ENCODE results near the gene PIM3. TPM values are rescaled to one million over a fixed set of nuclear protein-coding genes. Genes with fewer than 3 reads are reported as not detected.

Gene PIM3
- total RNA-seq, 1 donor from 2014 or later: 94.7 TPM

DNA sequence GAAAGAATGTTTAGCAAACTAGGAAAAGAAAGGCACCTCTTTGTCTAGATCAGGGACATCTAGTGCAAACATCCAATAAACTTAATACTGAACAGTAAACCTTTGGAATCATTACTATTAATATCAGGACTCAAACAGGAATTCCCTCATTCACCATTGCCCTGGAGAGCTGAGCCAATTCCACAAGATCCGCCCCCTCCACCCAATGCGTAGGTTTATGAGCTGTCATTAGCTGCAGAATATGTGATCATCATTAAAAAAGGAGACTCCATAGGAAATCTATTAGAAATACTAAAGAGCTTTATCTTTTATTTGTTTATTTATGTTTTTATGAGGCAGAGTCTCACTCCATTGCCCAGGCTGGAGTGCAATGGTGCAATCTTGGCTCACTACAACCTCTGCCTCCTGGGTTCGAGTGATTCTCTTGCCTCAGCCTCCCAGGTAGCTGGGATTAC lies 46.5 kb downstream of the PIM3 start:
- no peaks in the 10 kb centered on the region for H3K9me3 ChIP-seq
- peaks cover 4% of the 10 kb centered on the region for H3K4me1 ChIP-seq
- peaks cover 29% of the 10 kb centered on the region for H3K27me3 ChIP-seq (ENCODE audit: low read depth)
- ATAC-seq (no peak), DNase-seq (no peak)
- TF ChIP-seq, protein P1, sequence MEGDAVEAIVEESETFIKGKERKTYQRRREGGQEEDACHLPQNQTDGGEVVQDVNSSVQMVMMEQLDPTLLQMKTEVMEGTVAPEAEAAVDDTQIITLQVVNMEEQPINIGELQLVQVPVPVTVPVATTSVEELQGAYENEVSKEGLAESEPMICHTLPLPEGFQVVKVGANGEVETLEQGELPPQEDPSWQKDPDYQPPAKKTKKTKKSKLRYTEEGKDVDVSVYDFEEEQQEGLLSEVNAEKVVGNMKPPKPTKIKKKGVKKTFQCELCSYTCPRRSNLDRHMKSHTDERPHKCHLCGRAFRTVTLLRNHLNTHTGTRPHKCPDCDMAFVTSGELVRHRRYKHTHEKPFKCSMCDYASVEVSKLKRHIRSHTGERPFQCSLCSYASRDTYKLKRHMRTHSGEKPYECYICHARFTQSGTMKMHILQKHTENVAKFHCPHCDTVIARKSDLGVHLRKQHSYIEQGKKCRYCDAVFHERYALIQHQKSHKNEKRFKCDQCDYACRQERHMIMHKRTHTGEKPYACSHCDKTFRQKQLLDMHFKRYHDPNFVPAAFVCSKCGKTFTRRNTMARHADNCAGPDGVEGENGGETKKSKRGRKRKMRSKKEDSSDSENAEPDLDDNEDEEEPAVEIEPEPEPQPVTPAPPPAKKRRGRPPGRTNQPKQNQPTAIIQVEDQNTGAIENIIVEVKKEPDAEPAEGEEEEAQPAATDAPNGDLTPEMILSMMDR (IDR thresholded peaks at IDR 0.05): no peak
- intact Hi-C loops (cut with DNase I): no loop called here
- H3K36me3 ChIP-seq: no peaks in the 10 kb centered on the region
- no peak overlapping the region for H3K4me3 ChIP-seq
- H3K27ac ChIP-seq: no peak overlapping the region

DNA sequence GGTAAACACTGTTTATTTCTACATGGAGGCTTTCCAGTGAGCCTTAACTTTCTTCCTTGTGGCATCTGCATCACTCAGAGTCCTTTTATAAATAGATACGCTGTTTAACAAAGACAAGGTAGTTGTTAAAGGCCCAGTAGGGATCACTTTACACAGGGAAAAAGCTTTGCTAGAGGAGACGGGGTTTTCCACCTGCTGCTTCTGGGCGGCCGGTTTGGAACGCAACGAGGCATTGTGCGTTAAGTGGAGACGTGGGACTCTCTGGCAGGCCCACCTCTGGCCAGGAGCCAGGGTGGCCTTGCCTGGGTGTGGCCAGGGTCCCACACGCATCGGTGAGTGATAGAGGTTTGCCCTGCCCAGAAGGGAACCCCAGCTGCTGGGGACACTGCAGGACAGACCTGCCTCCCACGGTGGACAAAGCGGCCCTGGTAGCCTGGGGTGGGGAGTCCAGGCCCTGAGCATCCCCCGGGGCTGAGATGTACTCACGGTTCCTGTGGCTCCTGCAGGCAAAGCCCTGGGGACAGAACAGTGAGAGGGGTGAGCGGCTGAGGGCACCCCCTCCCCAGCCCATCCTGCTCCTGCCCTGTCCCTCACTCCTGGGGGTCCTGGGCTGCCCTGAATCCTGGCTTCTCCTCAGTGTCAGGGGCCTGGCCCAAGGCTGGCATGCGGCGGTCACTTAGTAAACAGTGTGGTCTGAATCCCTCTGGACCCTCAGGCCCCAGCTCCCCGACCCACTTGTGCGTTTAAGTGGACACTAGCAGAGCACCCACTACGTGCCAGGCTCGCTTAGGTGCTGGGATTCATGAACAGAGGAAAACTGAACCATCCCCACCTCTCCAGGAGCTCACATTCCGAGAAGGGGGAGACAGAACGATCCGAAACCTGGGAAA lies 47.8 kb downstream of the PIM3 start:
- Histone ChIP-seq H3K4me1 (peaks cover 4% of the 10 kb centered on the region), H3K27me3 (ENCODE audit: low read depth) (peaks cover 41% of the 10 kb centered on the region), H3K4me3 (no peak overlapping the region), H3K36me3 (no peaks in the 10 kb centered on the region), H3K27ac (no peak overlapping the region), H3K9me3 (no peaks in the 10 kb centered on the region)
- DNase-seq (peak; percentile 43), ATAC-seq (no peak)
- TF ChIP-seq, protein P1 (IDR thresholded peaks at IDR 0.05): no peak
- intact Hi-C loops (cut with DNase I): no loop called here

DNA sequence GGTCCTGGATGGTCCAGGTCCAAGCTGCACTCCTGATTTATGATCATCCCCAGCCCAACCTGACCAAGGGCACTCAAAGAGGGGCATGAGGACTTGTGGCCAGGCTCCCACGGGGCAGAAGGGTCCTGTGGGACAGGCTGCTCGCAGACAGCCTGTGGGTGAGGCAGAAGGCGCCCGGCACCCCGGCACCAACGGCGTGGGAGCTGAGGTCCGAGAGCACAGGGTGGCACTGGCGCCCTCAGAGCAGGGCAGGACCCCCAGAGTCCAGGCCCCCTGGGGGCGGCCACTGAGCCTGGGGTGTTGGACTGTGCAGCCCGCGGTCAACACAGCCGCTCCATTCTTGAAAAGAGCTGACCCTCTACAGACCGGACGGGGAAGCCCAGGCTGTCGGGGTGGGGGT lies 48.7 kb downstream of the PIM3 start:
- Histone ChIP-seq H3K4me3 (no peak overlapping the region), H3K4me1 (peaks cover 4% of the 10 kb centered on the region), H3K27ac (no peak overlapping the region), H3K9me3 (no peaks in the 10 kb centered on the region), H3K36me3 (no peaks in the 10 kb centered on the region), H3K27me3 (ENCODE audit: low read depth) (peaks cover 49% of the 10 kb centered on the region)
- DNase-seq: peak; percentile 36
- TF ChIP-seq, protein P1 (IDR thresholded peaks at IDR 0.05): no peak
- no peak for ATAC-seq
- intact Hi-C loops (cut with DNase I): no loop called here

DNA sequence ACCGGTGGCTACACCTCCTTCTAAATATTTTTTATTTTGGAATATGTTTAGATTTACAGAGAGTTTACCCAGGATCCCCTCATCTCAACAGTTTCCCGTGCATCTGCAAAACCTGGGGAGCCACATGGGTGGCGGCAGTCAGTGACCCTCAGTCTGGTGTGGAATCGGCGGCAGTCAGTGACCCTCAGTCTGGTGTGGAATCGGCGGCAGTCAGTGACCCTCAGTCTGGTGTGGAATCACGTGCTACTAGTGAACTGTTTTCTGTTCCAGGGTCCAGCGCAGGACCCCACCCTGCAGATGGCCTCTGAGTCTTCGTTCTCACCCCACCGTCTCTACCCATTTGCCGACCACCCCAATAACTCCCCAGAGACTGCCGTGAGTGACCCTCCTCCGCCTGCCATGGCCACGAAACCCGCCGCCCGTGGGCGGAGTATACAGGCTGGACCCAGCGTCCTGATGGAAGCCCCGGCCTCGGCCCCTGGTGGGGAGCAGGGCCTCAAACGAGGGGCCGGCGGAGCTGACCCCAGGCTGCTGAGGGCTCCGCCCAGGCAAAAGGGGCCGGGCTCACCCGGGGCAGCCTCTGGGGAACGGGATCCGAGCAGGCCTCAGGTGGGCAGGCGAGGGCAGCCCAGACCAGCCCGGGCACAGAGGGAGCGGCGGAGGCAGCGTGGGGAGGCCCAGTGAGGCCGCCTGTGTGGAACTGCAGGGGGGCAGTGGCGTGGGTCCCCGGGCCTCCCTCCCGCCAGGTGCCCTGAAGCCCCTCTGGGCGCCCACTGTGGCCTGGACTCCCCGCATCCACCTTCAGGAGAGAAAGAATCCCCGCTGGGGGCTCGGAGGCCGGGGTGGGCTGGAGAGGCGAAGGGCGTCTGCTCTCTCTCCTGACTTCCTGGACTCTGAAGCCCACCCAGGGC lies 49.4 kb downstream of the PIM3 start:
- ATAC-seq: no peak
- H3K27me3 ChIP-seq (ENCODE audit: low read depth): peaks cover 56% of the 10 kb centered on the region
- no peak overlapping the region for H3K27ac ChIP-seq
- intact Hi-C loops (cut with DNase I): no loop called here
- DNase-seq: peak; percentile 43
- no peaks in the 10 kb centered on the region for H3K9me3 ChIP-seq
- H3K4me1 ChIP-seq: peaks cover 11% of the 10 kb centered on the region
- no peak overlapping the region for H3K4me3 ChIP-seq
- H3K36me3 ChIP-seq: no peaks in the 10 kb centered on the region
- TF ChIP-seq, protein P1 (IDR thresholded peaks at IDR 0.05): no peak

DNA sequence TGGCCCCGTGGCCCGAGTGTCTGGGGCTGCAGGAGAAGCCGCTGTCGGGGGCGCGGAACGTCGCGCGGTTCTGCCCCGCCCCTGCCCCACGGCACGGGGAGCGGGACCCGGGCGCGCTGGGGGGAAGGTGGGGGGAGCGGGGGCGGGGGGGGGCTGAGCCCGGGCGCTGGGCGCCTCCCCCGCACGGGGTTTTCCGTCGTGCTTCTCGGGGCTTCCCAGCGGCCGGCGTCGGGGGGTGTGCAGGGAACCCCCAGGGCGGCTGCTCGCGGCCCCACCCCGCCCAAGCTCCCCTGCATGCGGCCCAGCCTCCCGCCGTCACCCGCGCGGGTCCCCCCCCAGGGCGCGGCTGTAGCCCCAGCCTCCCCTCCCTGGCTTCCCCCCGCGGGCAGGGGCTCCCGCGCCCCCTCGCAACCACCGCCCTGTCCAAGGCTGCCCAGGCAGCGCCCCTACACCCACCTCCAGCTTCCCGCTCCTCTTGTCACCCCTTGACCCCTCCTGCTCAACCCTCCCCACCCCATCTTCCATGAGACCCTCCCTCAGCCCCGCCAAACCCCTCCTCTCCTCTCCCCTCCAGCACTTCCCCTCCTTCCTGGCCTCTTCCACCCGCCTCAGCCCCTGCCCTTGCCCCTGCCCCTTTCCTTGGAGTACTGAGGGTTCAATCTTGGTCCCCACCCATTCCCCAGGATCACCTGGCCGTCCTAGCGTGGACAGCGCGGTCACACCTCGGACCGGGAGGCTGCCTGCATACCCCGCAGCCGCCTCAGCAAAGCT lies 50.3 kb downstream of the PIM3 start:
- H3K4me3 ChIP-seq: no peak overlapping the region
- no peaks in the 10 kb centered on the region for H3K36me3 ChIP-seq
- no peaks in the 10 kb centered on the region for H3K9me3 ChIP-seq
- TF ChIP-seq, protein P1 (IDR thresholded peaks at IDR 0.05): no peak
- ATAC-seq (peak in 1 of 2 donors; percentile 14), DNase-seq (peak; percentile 28)
- H3K27me3 ChIP-seq (ENCODE audit: low read depth): peaks cover 65% of the 10 kb centered on the region
- H3K4me1 ChIP-seq: peaks cover 11% of the 10 kb centered on the region
- no peak overlapping the region for H3K27ac ChIP-seq
- intact Hi-C loops (cut with DNase I): no loop called here

Measured in lower lobe of right lung (tissue), 2 donors.